ENCODE results near the gene SDC4.

Gene SDC4, protein sequence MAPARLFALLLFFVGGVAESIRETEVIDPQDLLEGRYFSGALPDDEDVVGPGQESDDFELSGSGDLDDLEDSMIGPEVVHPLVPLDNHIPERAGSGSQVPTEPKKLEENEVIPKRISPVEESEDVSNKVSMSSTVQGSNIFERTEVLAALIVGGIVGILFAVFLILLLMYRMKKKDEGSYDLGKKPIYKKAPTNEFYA

DNA sequence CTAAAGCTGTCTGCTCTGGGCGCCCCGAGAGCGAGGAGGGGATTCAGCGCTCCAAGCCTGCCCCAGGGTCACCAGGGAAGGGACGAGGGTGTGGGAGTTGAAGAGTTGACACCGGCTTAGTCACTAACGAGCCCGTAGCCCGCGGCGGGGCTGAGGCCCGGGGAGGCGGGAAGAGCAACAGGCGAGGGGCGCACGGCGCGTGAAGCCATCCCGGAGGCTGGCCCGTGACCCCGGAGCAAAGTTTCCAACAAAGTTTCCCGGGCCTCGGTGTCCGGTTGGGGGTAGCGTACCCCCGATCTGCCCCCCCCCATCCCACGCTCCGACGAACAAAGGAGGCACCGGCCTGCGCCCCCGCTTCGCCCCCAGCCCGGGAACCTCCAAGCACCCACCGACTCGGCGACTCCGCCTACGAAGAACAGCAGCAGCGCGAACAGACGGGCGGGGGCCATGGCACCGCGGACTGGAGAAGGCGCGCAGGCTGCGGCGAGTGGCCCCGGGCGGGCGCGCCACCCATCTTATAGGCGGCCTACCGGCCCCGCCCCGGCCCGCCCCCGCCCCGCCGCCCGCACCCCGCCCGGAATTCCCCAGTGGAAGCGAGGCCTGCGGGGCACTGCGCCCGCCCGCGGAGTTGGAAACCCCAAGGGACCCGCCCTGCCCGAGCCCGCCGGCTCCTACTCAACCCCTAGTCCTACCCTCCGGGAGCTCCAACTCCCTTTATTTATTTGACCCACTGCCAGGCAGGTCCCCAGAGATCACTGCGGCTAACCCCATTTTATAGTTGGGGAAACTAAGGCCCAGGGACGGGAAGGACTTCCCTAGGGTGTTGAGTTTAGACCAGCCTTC is at the start of gene SDC4:
Gene SDC4, minus strand, starts transcription at position 489 of the 843 bp plus-strand sequence. Its CDS starts 40 bp downstream, at position 449.
- peak; percentile 51 for DNase-seq (ENCODE audit: low spot score)

DNA sequence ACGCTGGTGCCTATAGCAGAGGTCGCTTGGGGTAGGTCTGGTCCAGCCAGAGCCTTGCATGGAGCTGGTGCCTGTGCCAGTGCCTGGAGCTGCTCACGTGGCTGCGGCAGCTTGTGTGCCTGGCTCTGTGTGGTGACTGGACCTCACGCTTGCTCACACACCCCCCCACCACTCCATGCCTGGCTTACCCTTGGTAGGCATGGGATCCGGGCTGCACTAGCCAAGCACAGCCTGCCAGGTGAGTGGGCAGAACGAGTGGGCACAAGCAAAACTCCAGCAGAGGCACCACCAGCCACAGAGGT is 46.8 kb upstream of the SDC4 start:
- DNase-seq (ENCODE audit: low spot score) = no peak

DNA sequence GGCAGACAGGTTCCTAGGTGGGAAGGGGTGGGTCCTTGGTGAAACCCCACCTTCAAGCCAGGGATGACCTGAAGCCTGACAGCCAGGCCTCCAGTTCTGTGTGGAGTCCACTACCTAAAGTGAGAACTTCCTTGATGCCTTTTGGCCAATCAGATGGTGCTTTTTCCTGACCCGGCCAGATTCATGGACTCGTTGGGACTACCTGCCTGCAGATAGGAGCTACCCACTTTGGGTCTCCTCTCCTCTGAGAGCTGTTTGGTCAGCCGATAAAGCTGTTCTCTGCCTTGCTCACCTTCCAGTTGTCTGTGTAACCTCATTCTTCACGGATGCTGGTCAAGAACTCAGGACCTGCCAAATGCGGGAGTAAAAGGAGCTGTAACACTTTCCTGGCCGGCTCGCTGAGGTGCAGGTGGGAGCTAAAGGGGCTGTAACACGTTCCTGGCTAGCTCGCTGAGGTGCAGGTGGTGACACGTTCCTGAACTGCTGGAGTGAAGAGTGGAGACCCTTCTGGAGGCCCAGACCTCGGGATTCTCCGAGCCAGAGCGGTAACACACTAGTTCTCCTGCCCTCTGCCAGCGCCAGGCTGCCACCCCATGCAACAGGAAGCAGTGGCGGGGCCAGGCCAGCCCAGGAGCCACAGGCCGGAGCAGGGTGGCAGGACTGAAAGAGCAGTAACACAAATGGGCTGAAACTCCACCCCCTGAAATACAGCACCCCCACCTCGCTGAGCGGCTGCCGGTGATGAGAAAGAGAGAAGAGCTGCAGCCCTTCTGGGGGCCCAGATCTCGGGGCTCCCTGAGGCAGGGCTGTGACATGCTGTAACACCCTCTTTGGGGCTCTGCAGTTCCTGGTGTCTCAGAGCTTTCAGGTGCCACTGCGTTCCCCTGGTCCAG is 46.2 kb upstream of the SDC4 start:
- no peak for DNase-seq (ENCODE audit: low spot score)

DNA sequence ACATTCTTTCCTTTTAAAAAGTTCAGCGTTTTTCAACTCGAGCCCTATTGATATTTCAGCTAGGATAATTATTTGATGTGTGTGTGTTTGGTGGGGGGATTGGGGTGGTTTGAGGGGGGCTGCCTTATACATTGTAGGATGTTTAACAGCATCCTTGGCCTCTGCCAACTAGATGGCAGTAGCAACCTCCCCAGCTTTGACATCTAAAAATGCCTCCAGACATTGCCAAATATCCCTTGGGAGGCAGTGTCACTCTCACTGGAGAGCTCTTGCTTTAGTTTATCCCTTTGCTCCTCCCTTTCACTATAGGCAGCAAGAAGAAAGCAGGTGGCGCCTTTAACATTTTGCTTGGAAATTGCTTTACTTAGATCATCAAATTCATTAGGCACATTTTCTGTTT is 44.5 kb upstream of the SDC4 start:
- DNase-seq (ENCODE audit: low spot score) = peak; percentile 64

DNA sequence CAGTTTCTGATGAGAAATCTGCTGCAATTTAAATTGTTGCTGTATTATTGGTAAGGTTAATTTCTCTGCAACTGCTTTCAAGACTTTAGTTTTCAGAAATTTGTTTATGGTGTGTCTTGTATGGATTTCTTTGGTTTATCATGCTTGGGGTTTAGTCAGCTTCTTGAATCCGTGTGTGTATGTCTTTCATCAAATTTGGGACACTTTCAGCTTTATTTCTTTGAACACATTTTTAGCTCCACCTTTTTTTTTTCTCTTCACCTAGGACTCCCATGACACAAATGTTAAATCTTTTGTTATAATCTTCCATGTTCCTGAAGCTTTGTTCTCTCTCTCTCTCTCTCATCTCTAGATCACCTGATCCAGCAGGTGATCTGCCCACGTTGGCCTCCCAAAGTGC is 43.3 kb upstream of the SDC4 start:
- no peak for DNase-seq (ENCODE audit: low spot score)

DNA sequence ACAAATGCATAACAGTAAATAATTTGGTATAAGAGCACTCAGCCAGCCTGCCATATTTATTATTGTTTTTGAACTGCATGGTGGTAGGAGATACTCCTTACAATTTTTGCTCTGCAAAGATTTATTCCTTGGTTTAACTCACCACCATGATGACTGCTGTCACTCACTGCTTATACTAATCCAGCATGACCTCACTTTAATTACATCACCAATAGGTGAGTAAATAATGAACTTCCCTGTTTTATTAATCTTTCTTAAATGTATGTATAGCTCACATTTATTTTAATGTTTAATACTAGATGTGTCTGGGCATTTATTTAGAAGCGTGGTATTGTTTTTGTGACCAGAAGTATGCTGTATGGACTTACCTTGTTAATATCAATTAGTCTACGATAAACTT is 42.7 kb upstream of the SDC4 start:
- DNase-seq (ENCODE audit: low spot score) = no peak

DNA sequence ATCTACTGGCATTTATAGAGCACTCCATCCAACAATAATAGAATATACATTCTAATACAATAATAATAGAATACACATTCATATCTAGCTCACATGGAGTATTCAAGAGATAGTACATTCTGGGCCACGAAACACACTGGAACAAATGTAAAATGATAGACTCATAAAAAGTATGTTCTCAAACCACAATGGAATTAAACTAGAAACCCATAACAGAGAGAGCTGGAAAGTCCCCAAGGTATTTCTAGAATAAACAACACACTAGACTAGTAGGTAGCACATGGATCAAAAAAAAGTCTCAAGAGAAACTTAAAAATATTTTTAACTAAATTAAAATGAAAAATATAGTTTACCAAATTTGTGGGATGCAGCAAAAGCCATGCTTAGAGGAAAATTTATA is 39.0 kb upstream of the SDC4 start:
- DNase-seq (ENCODE audit: low spot score) = no peak

DNA sequence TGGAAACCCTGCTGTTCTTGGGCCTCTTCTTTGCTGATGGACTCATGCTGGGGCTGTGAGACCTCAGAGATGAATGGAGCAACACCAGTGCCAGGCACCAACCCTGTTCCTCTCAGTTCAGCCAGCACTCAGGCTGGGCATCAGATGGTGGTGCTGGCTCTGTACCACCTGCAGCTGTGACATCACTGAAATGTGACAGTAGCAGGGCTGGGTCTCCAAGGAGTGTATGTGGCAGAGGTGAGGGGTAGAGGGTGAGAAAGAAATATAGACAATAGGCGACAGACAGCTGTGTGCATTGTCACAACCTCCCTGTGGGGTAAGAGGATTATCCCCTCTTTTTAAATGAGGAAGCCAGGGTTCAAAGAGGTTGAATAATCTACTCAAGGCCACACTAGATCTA is 30.0 kb upstream of the SDC4 start, which contains the start of gene TP53TG5:
Gene TP53TG5, minus strand, starts transcription at position 135 of the 400 bp plus-strand sequence. Its CDS starts 89 bp downstream, at position 46.
- DNase-seq (ENCODE audit: low spot score) = peak; percentile 84

DNA sequence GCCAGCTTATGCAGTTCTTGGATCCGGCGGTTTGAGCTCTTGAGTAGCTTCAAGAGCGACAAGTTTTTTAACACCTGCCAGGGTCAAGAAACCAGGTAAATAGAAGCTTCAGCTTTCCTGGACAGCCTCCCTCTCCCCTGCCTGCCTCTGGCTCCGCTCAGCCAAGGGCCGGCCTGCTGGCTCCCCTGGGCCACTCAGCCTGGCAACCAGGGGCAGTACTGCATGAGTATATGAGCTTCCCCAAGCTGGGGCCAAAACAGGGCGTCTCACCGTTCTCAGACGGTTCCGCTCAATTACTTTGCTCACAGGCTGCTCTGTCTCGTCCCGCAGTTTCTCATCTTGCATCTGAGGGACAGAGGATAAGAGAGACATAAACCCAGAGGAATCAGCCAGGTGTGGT is 29.0 kb upstream of the SDC4 start:
- DNase-seq (ENCODE audit: low spot score) = no peak

DNA sequence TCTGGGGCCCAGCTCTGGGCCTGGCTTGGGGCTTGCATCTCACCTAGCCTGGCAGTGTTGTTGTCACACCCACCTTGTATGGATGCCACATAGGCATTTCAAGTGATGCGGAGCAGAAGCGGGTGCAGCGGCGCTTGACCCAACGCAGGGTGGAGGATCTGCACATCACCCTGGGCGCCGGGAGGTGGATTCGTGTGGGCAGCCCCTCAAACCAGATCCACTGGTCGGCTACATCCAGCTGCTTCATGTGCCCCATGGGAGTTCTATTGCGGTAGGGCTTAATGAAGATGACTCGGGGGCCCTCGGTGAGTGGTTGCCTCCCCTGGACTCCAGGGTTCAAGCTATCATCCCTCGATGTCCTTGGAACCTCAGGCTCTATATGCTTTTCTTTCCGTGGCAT is 26.7 kb upstream of the SDC4 start:
- no peak for DNase-seq (ENCODE audit: low spot score)

DNA sequence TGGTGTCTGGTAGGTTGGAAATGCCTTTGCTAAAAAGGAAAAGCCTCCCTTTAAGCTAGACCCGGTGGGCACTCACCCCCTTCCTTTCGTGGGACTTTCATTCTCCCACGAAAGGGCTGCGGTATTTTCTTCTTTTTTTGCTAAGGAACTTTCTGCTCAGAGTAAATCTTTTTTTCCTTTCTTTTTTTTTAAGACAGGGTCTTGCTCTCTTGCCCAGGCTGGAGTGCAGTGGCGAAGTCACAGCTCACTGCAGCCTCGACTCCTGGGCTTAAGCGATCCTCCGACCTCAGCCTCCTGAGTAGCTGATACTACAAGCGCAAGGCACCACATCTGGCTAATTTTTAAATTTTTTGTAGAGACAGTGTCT is 25.9 kb upstream of the SDC4 start:
- no peak for DNase-seq (ENCODE audit: low spot score)

DNA sequence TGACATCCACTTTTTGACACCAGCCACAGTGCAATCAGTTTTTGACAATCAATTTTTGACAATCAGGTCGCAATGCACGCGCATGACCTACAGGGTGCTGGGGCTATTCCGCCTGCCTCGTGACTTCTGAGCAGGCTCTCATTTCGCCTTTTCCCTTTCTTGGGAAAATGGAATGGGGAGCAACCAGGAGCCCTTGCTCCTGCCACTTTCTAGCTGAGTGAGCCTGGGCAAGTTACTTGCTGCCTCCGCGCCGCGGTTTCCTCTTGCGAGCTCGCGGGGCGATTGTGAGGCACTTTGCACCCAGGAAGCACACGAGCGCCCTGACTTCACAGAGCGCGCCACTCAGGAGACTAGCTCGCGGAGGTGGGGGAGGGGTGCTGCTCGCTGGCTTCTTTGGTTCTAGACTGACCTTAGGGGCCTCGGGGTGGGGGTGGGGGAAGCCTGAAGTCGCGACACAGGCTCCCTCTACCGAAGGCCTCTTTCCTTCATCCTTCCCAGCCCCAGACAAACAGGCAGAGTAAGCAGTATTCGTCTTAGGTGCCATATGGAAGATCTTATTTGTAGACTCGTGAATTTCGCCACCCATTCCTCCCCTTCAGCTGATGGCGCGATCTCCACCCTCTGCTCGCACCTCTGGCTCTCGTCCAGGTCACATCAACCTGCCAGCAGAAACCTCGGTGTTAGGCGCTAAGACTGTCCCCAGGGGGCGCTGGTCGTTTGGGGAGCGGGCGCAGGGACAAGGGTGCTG is 25.3 kb upstream of the SDC4 start:
- DNase-seq (ENCODE audit: low spot score) = peak; percentile 94

DNA sequence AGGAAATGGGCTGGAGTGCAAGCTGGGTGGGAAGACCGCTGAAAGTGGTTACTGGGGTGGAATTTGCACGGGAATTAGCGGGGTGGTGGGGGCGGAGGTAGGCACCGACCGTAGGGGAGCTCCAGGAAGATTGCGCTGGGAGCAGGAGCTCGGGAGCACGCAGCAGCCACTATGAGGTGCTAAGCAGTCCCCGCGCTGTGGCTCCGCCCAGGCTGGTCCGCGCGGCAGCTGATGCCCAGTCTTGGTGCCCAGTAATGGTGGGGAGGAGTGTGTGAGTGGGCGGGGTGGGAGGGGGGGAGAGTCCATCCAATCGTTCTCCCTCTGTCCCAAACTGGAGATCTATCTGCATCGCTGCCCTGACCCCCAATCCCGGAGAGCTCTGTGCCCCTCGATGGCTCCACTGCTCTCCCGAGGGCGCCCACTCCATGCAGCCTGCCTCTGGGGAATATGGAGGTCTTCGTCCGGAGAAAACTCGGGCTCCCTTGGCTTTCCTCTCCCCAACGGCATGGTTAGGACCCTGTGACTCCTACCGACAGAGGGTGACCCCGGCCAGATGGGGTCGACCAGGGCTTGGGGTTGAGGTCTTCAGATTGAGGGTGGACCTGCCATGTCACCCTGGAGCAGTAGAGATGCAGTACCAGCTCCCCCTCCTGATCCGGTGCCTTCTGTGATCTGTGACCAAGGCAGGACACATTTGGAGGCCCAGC is 24.6 kb upstream of the SDC4 start:
- DNase-seq (ENCODE audit: low spot score) = peak; percentile 78

DNA sequence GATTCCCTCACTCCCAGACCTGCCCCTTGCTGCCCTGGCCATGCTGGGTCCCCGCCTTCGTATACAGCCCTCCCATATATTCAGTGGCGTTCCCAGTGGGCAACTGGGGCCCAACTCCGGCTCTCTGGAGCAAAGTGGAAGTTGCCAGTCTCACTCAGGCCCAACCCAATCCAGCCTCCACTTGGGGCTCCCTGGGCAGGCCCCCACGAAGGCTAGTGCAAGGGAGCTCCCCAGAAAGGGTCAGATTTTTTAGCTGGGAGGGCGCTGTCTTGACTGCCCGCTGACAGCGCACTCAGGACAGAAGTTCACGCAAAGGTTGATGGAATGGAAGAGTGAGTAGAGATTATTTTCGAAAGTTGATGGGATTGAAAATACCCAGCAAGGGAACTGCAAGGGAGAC is 24.0 kb upstream of the SDC4 start:
- DNase-seq (ENCODE audit: low spot score) = no peak

DNA sequence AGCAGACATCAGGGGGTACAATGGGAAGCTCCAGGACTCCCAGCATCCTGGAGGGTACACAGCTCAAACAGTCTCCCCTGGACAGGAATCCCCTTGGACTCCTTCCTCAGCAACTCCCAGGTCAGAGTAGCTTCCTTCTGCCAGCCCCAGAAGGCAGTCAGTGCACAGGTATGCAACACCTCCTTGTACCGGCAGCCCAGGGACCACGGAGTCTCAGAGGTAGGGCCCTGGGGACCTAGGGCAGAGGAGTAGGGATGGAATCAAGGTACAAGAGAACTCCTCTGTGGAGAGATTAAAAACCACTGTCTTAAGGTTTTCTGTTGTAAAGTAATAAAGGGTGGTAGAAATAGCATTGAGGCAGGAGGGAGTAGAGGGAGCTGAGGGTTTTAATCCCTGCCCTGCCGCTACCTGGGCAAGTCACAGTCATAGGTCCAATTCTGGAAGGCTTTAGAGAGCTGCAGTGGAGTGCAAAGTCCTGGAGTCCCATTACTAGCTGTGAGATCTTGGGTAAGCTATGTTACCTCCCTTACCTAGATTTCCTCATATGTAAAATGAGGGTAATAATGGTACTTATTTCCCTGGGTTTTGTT is 22.4 kb upstream of the SDC4 start:
- DNase-seq (ENCODE audit: low spot score) = no peak

DNA sequence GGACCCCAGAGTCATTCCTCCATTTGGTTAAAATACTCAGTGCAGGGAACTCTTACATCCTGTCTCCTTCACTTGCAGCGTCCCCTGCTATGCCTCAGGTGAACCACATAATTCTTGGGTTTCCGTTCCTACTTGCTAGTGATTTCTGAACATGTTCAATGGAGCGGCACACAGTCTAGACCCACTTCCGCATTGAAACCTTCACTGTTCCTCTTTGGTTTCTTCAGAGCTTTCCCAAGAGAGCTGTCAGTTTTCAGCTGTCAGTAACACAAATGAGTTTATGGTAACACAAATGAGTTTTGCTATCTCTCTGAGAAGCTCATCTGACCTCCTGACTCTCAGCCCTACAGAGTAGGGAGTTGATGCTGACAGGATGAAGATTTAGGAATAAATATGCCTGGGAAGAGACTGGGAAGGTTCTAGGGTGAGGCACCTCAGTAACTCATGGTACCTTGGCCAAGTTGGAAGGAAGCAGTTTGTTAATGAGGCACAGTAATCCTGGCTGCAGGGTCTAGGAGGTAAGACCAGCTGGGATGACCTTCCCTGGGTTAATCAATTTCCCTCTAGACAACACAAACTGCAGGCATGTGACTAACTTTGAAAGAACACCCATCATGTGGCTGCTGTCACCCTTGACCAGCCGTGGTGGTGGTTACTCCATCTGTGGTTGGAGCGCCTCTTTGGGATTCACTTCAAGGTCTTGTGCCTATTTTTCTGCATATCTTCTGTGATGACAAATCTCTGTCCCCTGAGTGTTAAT is 20.2 kb upstream of the SDC4 start:
- DNase-seq (ENCODE audit: low spot score) = peak; percentile 55

DNA sequence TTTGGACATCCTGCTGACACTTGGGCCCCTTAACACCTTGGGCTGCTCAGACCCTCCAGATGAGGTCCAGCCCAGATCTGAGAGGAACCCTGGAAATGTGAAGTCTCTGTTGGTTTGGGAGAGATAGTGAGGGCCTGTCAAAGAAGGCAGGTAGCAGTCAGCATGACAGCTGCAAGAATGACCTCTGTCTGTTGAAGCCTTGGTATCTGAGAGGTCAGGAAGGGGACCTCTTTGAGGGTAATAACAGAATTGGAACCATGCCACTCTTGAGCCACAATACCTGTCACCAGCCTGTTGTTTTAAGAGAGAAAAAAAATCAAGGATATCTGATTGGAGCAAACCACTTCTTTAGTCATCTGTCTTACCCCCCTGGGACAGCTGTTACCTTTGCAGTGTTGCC is 18.9 kb upstream of the SDC4 start:
- DNase-seq (ENCODE audit: low spot score) = no peak

DNA sequence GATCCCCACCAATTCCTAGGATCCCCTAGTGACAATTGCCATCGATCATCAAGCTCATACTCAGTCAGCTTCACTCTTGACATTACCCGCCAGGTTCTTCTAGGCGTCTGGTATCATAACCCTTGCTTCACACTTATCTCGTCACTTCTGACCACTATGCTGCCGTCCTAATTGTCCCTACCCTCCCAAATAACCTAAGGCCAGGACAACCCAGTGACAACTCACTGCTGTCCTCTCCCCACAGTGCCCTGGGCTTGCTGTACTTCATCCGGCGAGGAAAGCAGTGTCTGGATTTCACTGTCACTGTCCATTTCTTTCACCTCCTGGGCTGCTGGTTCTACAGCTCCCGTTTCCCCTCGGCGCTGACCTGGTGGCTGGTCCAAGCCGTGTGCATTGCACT is 18.4 kb upstream of the SDC4 start:
- no peak for DNase-seq (ENCODE audit: low spot score)

DNA sequence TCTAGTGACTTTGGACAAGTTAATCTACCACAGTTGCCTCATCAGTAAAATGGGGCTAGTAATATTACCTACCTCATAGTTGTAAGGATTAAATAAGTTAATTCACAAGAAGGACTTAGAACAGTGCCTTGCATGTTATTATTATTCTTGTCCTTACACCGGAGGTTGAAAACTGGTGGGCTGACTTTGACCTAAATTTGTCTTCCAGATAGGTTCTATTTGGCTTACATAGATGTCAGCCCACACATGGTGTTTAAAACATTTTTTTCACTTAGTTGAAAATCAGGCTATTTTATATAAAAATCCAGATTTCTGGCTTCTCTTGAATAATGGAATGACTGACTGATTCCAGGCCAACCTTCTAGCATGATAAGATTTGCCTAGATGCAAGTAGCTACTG is 18.0 kb upstream of the SDC4 start:
- no peak for DNase-seq (ENCODE audit: low spot score)

DNA sequence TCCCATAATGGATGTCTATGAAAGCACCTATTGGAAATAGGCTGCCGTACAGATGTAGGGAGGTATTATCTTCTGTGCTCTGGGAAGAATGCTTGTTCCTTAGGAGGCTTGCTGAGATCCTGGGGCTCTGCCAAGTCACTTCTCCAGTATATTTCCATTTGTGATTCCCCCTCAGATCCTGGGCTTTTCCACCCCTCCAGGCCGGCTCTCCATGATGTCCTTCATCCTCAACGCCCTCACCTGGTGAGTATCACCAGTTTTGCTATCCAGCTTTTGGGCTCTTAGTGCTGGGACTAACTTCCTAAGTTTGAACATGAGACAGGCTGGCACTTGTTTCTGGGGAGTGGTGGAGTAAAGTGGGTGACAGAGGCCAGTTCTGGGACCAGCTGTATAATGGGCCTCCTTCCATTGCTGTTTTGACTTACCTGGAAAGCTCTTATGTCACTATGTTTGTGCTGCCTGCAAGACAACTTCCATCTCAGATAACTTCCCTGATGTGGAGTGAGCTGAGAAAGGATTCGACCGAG is 17.3 kb upstream of the SDC4 start:
- no peak for DNase-seq (ENCODE audit: low spot score)
